ENCODE data around the gene AGO4. TPM values are rescaled to one million over a fixed set of nuclear protein-coding genes. Genes with fewer than 3 reads are reported as not detected.
"Not testable (repeated sequence)": the region's sequence is repeated elsewhere in the genome, so short reads cannot be mapped to it uniquely, and the experiment has no call there.

Gene AGO4
- total and polyA plus RNA-seq, 7 donors: 3.5 to 27.4 (median 13.9) TPM

DNA sequence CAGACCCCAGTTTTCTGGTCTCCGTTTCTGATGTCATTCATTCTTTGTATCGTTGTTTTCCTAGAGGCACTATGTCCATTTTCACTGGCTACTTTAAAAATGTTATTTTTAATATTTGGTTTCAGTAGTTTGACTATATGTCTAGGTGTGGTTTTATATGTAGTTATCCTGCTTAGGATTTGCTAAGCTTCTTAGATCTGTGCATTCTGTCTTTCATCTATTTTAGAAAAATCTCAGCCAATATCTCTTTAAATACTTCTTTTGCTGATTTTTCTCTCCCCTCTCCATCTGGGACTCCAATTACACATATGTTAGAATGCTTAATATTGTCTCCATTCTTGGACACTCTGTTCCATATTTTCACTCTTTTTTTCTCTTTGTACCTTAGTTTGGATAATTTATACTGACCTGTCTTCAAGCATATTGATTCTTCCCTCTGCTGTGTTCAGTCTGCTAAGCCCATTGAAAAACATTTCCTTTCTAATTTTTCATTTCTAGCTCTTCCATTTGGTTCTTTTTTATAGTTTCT lies 24.7 kb upstream of the AGO4 start:
- H3K4me1 ChIP-seq: no peaks in the 10 kb centered on the region
- DNase-seq: no peak
- H3K4me3 ChIP-seq: no peak overlapping the region
- H3K27ac ChIP-seq: no peak overlapping the region
- intact Hi-C loops (cut with DNase I): no loop called here
- no peaks in the 10 kb centered on the region for H3K9me3 ChIP-seq
- TF ChIP-seq, protein P1, sequence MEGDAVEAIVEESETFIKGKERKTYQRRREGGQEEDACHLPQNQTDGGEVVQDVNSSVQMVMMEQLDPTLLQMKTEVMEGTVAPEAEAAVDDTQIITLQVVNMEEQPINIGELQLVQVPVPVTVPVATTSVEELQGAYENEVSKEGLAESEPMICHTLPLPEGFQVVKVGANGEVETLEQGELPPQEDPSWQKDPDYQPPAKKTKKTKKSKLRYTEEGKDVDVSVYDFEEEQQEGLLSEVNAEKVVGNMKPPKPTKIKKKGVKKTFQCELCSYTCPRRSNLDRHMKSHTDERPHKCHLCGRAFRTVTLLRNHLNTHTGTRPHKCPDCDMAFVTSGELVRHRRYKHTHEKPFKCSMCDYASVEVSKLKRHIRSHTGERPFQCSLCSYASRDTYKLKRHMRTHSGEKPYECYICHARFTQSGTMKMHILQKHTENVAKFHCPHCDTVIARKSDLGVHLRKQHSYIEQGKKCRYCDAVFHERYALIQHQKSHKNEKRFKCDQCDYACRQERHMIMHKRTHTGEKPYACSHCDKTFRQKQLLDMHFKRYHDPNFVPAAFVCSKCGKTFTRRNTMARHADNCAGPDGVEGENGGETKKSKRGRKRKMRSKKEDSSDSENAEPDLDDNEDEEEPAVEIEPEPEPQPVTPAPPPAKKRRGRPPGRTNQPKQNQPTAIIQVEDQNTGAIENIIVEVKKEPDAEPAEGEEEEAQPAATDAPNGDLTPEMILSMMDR (IDR thresholded peaks at IDR 0.05): no peak
- no peaks in the 10 kb centered on the region for H3K36me3 ChIP-seq (ENCODE audit: insufficient read depth in 1 of 2, low read depth in 1 of 2)
- 87 to 91% (median 90%) methylated on average over 2 of the region's 2 CpGs for WGBS, 3 donors
- no peak for ATAC-seq
- H3K27me3 ChIP-seq (ENCODE audit: insufficient read depth in 3 of 3, low read length in 2 of 3): no peaks in the 10 kb centered on the region

DNA sequence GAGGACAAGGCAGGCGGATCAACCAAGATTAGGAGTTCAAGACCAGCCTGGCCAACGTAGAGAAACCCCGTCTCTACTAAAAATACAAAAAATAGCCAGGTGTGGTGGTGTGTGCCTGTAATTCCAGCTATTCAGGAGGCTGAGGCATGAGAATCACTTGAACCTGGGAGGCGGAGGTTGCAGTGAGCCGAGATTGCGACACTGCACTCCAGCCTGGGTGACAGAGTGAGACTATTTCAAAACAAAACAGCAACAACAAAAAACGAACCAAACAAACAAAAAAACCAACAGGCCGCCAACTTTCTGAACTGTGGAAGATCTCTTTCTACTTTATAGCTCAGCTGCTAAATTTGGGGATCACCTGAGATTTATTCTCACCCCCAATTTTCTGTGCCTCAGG lies 23.5 kb upstream of the AGO4 start:
- DNase-seq; H3K36me3 ChIP-seq (ENCODE audit: insufficient read depth in 1 of 2, low read depth in 1 of 2); H3K27ac ChIP-seq; H3K27me3 ChIP-seq (ENCODE audit: insufficient read depth in 3 of 3, low read length in 2 of 3); H3K9me3 ChIP-seq; ATAC-seq; H3K4me3 ChIP-seq; intact Hi-C loops (cut with DNase I); H3K4me1 ChIP-seq: not testable (repeated sequence)
- 84 to 87% (median 86%) methylated on average over 8 of the region's 8 CpGs for WGBS, 3 donors

DNA sequence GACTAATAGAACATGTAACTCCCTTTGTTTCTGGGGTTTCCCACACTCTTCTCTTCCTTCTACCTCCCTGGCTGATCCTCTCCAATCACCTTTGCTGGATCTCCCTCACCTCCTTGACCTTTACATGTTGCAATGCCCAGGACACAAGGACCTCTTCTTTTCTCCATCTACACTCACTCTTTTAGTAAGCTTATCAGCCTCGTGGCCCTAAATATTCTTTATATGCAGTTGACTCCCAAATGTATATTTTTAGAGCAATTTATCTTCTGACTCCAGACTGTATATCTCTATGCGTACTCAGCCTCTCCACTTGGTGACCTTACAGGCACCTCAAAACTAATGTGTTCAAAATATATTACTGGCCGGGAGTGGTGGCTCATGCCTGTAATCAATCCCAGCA lies 19.7 kb upstream of the AGO4 start:
- peaks cover 0 to 1% (median 0%) of the 10 kb centered on the region in 3 donors for H3K27me3 ChIP-seq (ENCODE audit: insufficient read depth in 3 of 3, low read length in 2 of 3)
- TF ChIP-seq, protein P1 (IDR thresholded peaks at IDR 0.05): no peak
- intact Hi-C loops (cut with DNase I): no loop called here

DNA sequence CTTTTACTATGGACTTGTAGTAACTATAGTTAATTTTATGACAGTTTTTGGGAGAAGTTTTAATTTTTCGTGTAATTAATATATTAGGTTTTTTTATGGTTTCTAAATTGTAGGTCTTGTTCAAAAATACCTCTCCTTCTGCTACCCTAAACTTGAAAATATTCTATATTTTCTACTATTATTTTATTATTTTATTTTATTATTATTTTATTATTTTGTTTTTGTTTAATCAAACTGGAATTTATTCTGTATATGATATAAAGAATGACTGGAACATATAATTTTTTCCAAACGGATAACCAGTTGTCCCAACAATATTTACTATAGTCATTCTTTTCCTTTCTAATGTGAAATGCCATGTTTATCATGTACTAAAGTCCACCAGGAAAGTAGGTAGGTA lies 17.1 kb upstream of the AGO4 start:
- Histone ChIP-seq H3K4me3 (no peak overlapping the region), H3K27ac (no peak overlapping the region), H3K27me3 (ENCODE audit: insufficient read depth in 3 of 3, low read length in 2 of 3) (peaks cover 0 to 1% (median 0%) of the 10 kb centered on the region in 3 donors), H3K9me3 (no peaks in the 10 kb centered on the region), H3K4me1 (no peaks in the 10 kb centered on the region), H3K36me3 (ENCODE audit: insufficient read depth in 1 of 2, low read depth in 1 of 2) (no peaks in the 10 kb centered on the region)
- 64 to 86% (median 82%) methylated on average over 2 of the region's 2 CpGs for WGBS, 3 donors
- DNase-seq (no peak), ATAC-seq (no peak)
- TF ChIP-seq, protein P1 (IDR thresholded peaks at IDR 0.05): no peak
- intact Hi-C loops (cut with DNase I): no loop called here

More for the DNA sequence above, 19.7 kb upstream of the AGO4 start:
- DNase-seq (no peak), ATAC-seq (no peak)
- H3K36me3 ChIP-seq (ENCODE audit: insufficient read depth in 1 of 2, low read depth in 1 of 2): no peaks in the 10 kb centered on the region
- H3K9me3 ChIP-seq: no peaks in the 10 kb centered on the region
- no peak overlapping the region for H3K27ac ChIP-seq
- 63 to 73% (median 64%) methylated on average over 3 of the region's 3 CpGs for WGBS, 3 donors
- no peaks in the 10 kb centered on the region for H3K4me1 ChIP-seq
- no peak overlapping the region for H3K4me3 ChIP-seq

GRCh38 chr1:35795295-35795694 lies 12.5 kb upstream of the AGO4 start:
- DNase-seq (no peak), ATAC-seq (no peak)
- H3K27ac ChIP-seq: no peak overlapping the region
- TF ChIP-seq, protein P1 (IDR thresholded peaks at IDR 0.05): no peak
- no peaks in the 10 kb centered on the region for H3K9me3 ChIP-seq
- H3K4me3 ChIP-seq: no peak overlapping the region
- no peaks in the 10 kb centered on the region for H3K4me1 ChIP-seq
- intact Hi-C loops (cut with DNase I): no loop called here
- WGBS, 3 donors: 61 to 69% (median 69%) methylated on average over 7 of the region's 7 CpGs
- no peaks in the 10 kb centered on the region for H3K36me3 ChIP-seq (ENCODE audit: insufficient read depth in 1 of 2, low read depth in 1 of 2)
- peaks cover 0 to 1% (median 0%) of the 10 kb centered on the region in 3 donors for H3K27me3 ChIP-seq (ENCODE audit: insufficient read depth in 3 of 3, low read length in 2 of 3)

Data from psoas muscle (tissue), 8 donors.